GM23338 (cell line): Measurements from ENCODE around the gene CGNL1.

Experiments
- EZH2 ChIP-seq: fragments of 200-600 bp; sonication (generic); IDR thresholded peaks from one replicate; pipeline ENCODE4 v1.8.0; 2017; ENCODE audit warnings: antibody characterized with exemption, mild to moderate bottlenecking, low read depth; ENCODE audit not compliant: unreplicated experiment
- POLR2AphosphoS5 ChIP-seq: IDR thresholded peaks from 2 replicates; pipeline ENCODE4 v1.6.1; 2016; ENCODE audit warnings: antibody characterized with exemption, low read depth
- TF ChIP-seq, protein P1 (sequence below), 2 experiments: fragments of 200-600 bp in 1 of 2; sonication (generic) in 1 of 2; conservative IDR thresholded peaks; 2 replicates each; pipeline versions ENCODE4 v1.5.1 to v1.6.1; 2016 to 2017; ENCODE audit warnings: antibody characterized with exemption in 2 of 2, low read depth in 2 of 2, mild to moderate bottlenecking in 2 of 2, moderate library complexity in 1 of 2

DNA sequence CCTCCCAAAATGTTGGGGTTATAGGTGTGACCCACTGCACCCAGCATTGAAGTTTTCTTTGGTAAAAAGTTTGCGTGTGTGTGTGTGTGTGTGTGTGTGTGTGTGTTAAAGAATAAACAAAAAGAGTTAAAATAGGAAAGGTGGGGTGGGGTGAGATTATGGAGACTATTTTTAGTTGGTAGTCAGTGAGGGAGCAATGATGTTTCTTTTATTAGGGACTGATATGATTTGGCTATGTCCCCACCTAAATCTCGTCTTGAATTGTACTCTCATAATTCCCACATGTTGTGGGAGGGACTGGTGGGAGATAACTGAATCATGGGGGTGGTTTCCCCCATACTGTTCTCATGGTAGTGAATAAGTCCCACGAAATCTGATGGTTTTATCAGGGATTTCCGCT, 92.2 kb downstream of the CGNL1 start:
- no peak for TF ChIP-seq POLR2AphosphoS5
- TF ChIP-seq EZH2, result no peak
- TF ChIP-seq, protein P1, sequence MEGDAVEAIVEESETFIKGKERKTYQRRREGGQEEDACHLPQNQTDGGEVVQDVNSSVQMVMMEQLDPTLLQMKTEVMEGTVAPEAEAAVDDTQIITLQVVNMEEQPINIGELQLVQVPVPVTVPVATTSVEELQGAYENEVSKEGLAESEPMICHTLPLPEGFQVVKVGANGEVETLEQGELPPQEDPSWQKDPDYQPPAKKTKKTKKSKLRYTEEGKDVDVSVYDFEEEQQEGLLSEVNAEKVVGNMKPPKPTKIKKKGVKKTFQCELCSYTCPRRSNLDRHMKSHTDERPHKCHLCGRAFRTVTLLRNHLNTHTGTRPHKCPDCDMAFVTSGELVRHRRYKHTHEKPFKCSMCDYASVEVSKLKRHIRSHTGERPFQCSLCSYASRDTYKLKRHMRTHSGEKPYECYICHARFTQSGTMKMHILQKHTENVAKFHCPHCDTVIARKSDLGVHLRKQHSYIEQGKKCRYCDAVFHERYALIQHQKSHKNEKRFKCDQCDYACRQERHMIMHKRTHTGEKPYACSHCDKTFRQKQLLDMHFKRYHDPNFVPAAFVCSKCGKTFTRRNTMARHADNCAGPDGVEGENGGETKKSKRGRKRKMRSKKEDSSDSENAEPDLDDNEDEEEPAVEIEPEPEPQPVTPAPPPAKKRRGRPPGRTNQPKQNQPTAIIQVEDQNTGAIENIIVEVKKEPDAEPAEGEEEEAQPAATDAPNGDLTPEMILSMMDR (conservative IDR thresholded peaks at IDR 0.05; ENCODE audit: low read depth in 2 of 2), result no peak
